Kidney (tissue), 14 donors: ENCODE data around the gene BAIAP3. TPM values are rescaled to one million over a fixed set of nuclear protein-coding genes. Genes with fewer than 3 reads are reported as not detected.
A peak's percentile ranks its signal among the peaks of the same experiment; 100 is the strongest.

Experiments used
- DNase-seq, 5 donors: peaks; one replicate each; pipeline ENCODE4 v3.0.0-alpha.2; 2013 to 2020
- FAIRE-seq: peaks from 2 replicates; lab custom pipeline; 2012; peaks lifted over from hg19 to GRCh38; lab: Jason Lieb, UNC
- H3K27ac ChIP-seq, 2 donors: one replicate each; pipeline ENCODE4 v1.7.0; 2013; ENCODE audit warnings: low read depth in 2 of 2, low read length in 2 of 2, inconsistent platforms in 1 of 2
- H3K27me3 ChIP-seq: one replicate; pipeline ENCODE4 v1.7.1; 2013; ENCODE audit warnings: low read length, inconsistent platforms; ENCODE audit not compliant: control insufficient read depth, insufficient read depth
- H3K36me3 ChIP-seq, 3 donors: one replicate each; pipeline versions ENCODE4 v1.7.0 to v1.7.1; 2013; ENCODE audit warnings: low read length in 3 of 3, control low read depth in 1 of 3, inconsistent platforms in 1 of 3; ENCODE audit not compliant: insufficient read depth in 3 of 3, control insufficient read depth in 2 of 3
- H3K4me1 ChIP-seq, 3 donors: one replicate each; pipeline versions ENCODE4 v1.7.0 to v1.7.1; 2013; ENCODE audit warnings: low read length in 3 of 3, inconsistent platforms in 1 of 3, low read depth in 1 of 3; ENCODE audit not compliant: control insufficient read depth in 2 of 3, insufficient read depth in 2 of 3
- H3K4me3 ChIP-seq, 3 donors: one replicate each; pipeline versions ENCODE4 v1.7.0 to v1.8.1; 2013; ENCODE audit warnings: low read length in 3 of 3, control low read depth in 1 of 3, inconsistent platforms in 1 of 3
- H3K9ac ChIP-seq, 3 donors: one replicate each; pipeline versions ENCODE4 v1.7.0 to v1.7.1; 2013; ENCODE audit warnings: low read length in 3 of 3, control low read depth in 1 of 3, inconsistent platforms in 1 of 3
- H3K9me3 ChIP-seq, 3 donors: one replicate each; pipeline versions ENCODE4 v1.7.0 to v1.7.1; 2013; ENCODE audit warnings: low read length in 3 of 3, control low read depth in 1 of 3, inconsistent platforms in 1 of 3; ENCODE audit not compliant: control insufficient read depth in 2 of 3, insufficient read depth in 1 of 3
- CTCF ChIP-seq: IDR thresholded peaks from 3 replicates; pipeline ENCODE4 v1.5.1; 2012; ENCODE audit warnings: mild to moderate bottlenecking, moderate library complexity, borderline replicate concordance; ENCODE audit not compliant: insufficient read depth; ENCODE audit errors: extremely low read depth
- intact Hi-C: fragments of 100-400 bp; cut with DNase I; formaldehyde crosslinking; loops from one replicate; pipeline ENCODE4 v1.11.1; 2022
- polyA plus RNA-seq: library from polyadenylated mRNA; stranded (reverse); fragments of 350-450 nt; fragmentation: Illumina TruSeq; extraction: RNeasy Lipid Tissue Mini Kit (QIAGEN cat#74804); gene quantifications from one replicate; pipeline ENCODE4 v1.2.3, GENCODE V29; 2014; ENCODE audit warnings: low read depth, low replicate concordance; ENCODE audit not compliant: insufficient read depth
- total RNA-seq: library from RNA; stranded (reverse); fragmentation: NEBNext Ultra II Directional; extraction: Animal tissue kit (Norgen Biotek cat#: 25700); gene quantifications from one replicate; pipeline ENCODE4 v1.2.1, GENCODE V29; 2021
- donor health status: control.
- donor health status: control.
- donor health status: control.
- donor health status: control.
- donor health status: control.
- donor health status: DM: yes; HTN: yes; CAD: no.
- donor health status: Normal renal cell carcinoma (clear cell type).

BAIAP3 gene
- total and polyA plus RNA-seq, 2 donors from 2014 or later, result 8.0 to 8.2 TPM

GRCh38 chr16:1299012-1299867 is 34.2 kb upstream of the BAIAP3 start:
- FAIRE-seq (no peak), DNase-seq (peak in 3 of 5 donors; percentile 60 to 79 (median 69))
- Histone ChIP-seq H3K27ac (peak overlapping the region; percentile 32 to 47), H3K27me3 (no peaks in the 10 kb centered on the region), H3K9me3 (no peaks in the 10 kb centered on the region), H3K9ac (peak overlapping the region in 2 of 3 donors; percentile 24 to 48), H3K4me3 (peak overlapping the region in 2 of 3 donors; percentile 49 to 52), H3K4me1 (peaks cover 0 to 14% (median 0%) of the 10 kb centered on the region in 3 donors), H3K36me3 (no peaks in the 10 kb centered on the region)
- no peak for TF ChIP-seq CTCF
- intact Hi-C loops, result no loop called here

GRCh38 chr16:1299868-1300203 is 33.6 kb upstream of the BAIAP3 start:
- DNase-seq (no peak), FAIRE-seq (no peak)
- Histone ChIP-seq H3K27me3 (no peaks in the 10 kb centered on the region), H3K36me3 (no peaks in the 10 kb centered on the region), H3K9me3 (no peaks in the 10 kb centered on the region), H3K27ac (peak overlapping the region in 1 of 2 donors; percentile 47), H3K4me1 (peaks cover 0 to 14% (median 0%) of the 10 kb centered on the region in 3 donors), H3K4me3 (peak overlapping the region in 2 of 3 donors; percentile 13 to 38), H3K9ac (no peak overlapping the region)
- intact Hi-C loops, result no loop called here
- TF ChIP-seq CTCF, result no peak

GRCh38 chr16:1300664-1301476 is 32.6 kb upstream of the BAIAP3 start:
- intact Hi-C loops, result no loop called here
- peak; percentile 77 for TF ChIP-seq CTCF
- H3K4me1 ChIP-seq, result peaks cover 0 to 14% (median 0%) of the 10 kb centered on the region in 3 donors
- FAIRE-seq, result no peak
- no peaks in the 10 kb centered on the region for H3K9me3 ChIP-seq
- H3K4me3 ChIP-seq, result no peak overlapping the region
- H3K36me3 ChIP-seq, result no peaks in the 10 kb centered on the region
- no peaks in the 10 kb centered on the region for H3K27me3 ChIP-seq
- no peak overlapping the region for H3K27ac ChIP-seq
- DNase-seq, result peak; percentile 71 to 91 (median 81)
- no peak overlapping the region for H3K9ac ChIP-seq
